Panc1 (cell line): Measurements from ENCODE around the gene HCLS1. TPM values are rescaled to one million over a fixed set of nuclear protein-coding genes. Genes with fewer than 3 reads are reported as not detected.
"Not testable (repeated sequence)": the region's sequence is repeated elsewhere in the genome, so short reads cannot be mapped to it uniquely, and the experiment has no call there.

Experiments
- ATAC-seq: fragments of 200-7000 bp; cut with Tn5 transposase; 2 replicates; pipeline ENCODE4 v1.9.1; 2020; ENCODE audit warnings: mild to moderate bottlenecking, moderate library complexity
- BruUV-seq: library from RNA; stranded (reverse); fragments of 400-500 nt; replicated peaks from 2 replicates; lab custom pipeline; 2021; lab: Mats Ljungman, UMichigan
- CTCF ChIA-PET: fragments of 300-600 bp; sonication (Branson Sonifier 250); formaldehyde crosslinking; loops from one replicate; lab custom pipeline; 2022; ENCODE audit warnings: antibody characterized with exemption; lab: Charles Lee
- POLR2A ChIA-PET: fragments of 300-600 bp; sonication (Branson Sonifier 250); formaldehyde crosslinking; loops from one replicate; lab custom pipeline; 2022; ENCODE audit warnings: antibody characterized with exemption; lab: Charles Lee
- DNase-seq: peaks from one replicate; pipeline ENCODE4 v3.0.0-alpha.2; 2010; ENCODE audit warnings: low read depth, low spot score
- H3K27ac ChIP-seq: 2 replicates; pipeline ENCODE4 v1.5.1; 2011; ENCODE audit warnings: mild to moderate bottlenecking, low read length, inconsistent platforms
- H3K27me3 ChIP-seq: fragments of 200-500 bp; sonication (Bioruptor generic); 2 replicates; pipeline ENCODE4 v1.6.0; 2014; ENCODE audit warnings: low read length, inconsistent platforms; ENCODE audit not compliant: control insufficient read depth, insufficient read depth
- H3K36me3 ChIP-seq: fragments of 200-500 bp; sonication (Bioruptor generic); 2 replicates; pipeline ENCODE4 v1.5.1; 2014; ENCODE audit warnings: inconsistent platforms, mild to moderate bottlenecking, low read length, moderate library complexity; ENCODE audit not compliant: control insufficient read depth, insufficient read depth
- H3K4me1 ChIP-seq: 2 replicates; pipeline ENCODE4 v1.5.1; 2011; ENCODE audit warnings: inconsistent platforms, mild to moderate bottlenecking, low read length, moderate library complexity; ENCODE audit not compliant: control insufficient read depth, insufficient read depth
- H3K4me3 ChIP-seq, 2 experiments: 2 replicates each; pipeline ENCODE4 v1.5.1; 2011 to 2012; ENCODE audit warnings: low read depth in 2 of 2, low read length in 2 of 2, mild to moderate bottlenecking in 2 of 2, inconsistent platforms in 1 of 2, moderate library complexity in 1 of 2
- H3K9me3 ChIP-seq: fragments of 200-500 bp; sonication (Bioruptor generic); 2 replicates; pipeline ENCODE4 v1.5.1; 2014; ENCODE audit warnings: low read depth, mild to moderate bottlenecking, inconsistent platforms, low read length, moderate library complexity; ENCODE audit not compliant: control insufficient read depth, insufficient read depth
- POLR2AphosphoS5 ChIP-seq: IDR thresholded peaks from 2 replicates; pipeline ENCODE4 v1.6.1; 2012; ENCODE audit warnings: mild to moderate bottlenecking, low read depth, low read length, moderate library complexity
- REST ChIP-seq, 2 experiments: IDR thresholded peaks; 2 replicates each; pipeline ENCODE4 v1.6.1; 2011 to 2012; ENCODE audit warnings: low read depth in 2 of 2, control low read depth in 1 of 2, low read length in 1 of 2, mild to moderate bottlenecking in 1 of 2, moderate library complexity in 1 of 2; ENCODE audit not compliant: insufficient read depth in 1 of 2
- SIN3A ChIP-seq: IDR thresholded peaks from 2 replicates; pipeline ENCODE4 v1.6.1; 2012; ENCODE audit warnings: low read depth, mild to moderate bottlenecking, low read length, moderate library complexity, borderline replicate concordance; ENCODE audit not compliant: insufficient read depth
- TCF7L2 ChIP-seq: IDR thresholded peaks from 2 replicates; pipeline ENCODE4 v1.6.1; 2011; ENCODE audit warnings: mild to moderate bottlenecking, low read depth, low read length, inconsistent platforms
- in situ Hi-C: cut with HindIII; loops from 2 replicates; pipeline ENCODE4 v1.10.0; 2016; ENCODE audit warnings: low sequenced_read_pairs, low pct_unique_long_range_greater_than_20kb
- intact Hi-C: fragments of 100-400 bp; cut with micrococcal nuclease; formaldehyde crosslinking; loops from one replicate; pipeline ENCODE4 v1.10.0; 2022; ENCODE audit not compliant: unreplicated experiment
- total RNA-seq: library from RNA; stranded (reverse); gene quantifications from one replicate; pipeline ENCODE4 v1.2.1, GENCODE V29; 2021; ENCODE audit not compliant: unreplicated experiment
- TF ChIP-seq, protein P1 (sequence below): fragments of 450-650 bp; IDR thresholded peaks from 2 replicates; pipeline ENCODE4 v1.5.1; 2017; ENCODE audit warnings: mild to moderate bottlenecking

The HCLS1 gene
- total RNA-seq, 1 experiment from 2014 or later = 0.85 TPM

- TF ChIP-seq POLR2AphosphoS5 (no peak), SIN3A (no peak), TCF7L2 (no peak), REST (IDR thresholded peaks at IDR 0.05; ENCODE audit: insufficient read depth in 1 of 2, low read depth in 2 of 2, low read length in 1 of 2) (no peak)
- TF ChIP-seq, protein P1, sequence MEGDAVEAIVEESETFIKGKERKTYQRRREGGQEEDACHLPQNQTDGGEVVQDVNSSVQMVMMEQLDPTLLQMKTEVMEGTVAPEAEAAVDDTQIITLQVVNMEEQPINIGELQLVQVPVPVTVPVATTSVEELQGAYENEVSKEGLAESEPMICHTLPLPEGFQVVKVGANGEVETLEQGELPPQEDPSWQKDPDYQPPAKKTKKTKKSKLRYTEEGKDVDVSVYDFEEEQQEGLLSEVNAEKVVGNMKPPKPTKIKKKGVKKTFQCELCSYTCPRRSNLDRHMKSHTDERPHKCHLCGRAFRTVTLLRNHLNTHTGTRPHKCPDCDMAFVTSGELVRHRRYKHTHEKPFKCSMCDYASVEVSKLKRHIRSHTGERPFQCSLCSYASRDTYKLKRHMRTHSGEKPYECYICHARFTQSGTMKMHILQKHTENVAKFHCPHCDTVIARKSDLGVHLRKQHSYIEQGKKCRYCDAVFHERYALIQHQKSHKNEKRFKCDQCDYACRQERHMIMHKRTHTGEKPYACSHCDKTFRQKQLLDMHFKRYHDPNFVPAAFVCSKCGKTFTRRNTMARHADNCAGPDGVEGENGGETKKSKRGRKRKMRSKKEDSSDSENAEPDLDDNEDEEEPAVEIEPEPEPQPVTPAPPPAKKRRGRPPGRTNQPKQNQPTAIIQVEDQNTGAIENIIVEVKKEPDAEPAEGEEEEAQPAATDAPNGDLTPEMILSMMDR = no peak
- no peak for DNase-seq
- CTCF ChIA-PET = no interaction called here
- Histone ChIP-seq H3K4me1 (no peaks in the 10 kb centered on the region), H3K4me3 (no peak overlapping the region), H3K9me3 (no peaks in the 10 kb centered on the region), H3K27me3 (peaks cover 12% of the 10 kb centered on the region), H3K36me3 (no peaks in the 10 kb centered on the region), H3K27ac (no peak overlapping the region)
- intact Hi-C loops = no loop called here
- POLR2A ChIA-PET = no interaction called here
- in situ Hi-C loops = no loop called here
- ATAC-seq = no peak
- BruUV-seq = no TSS peak
Observed at GRCh38 chr3:121594850-121595249, 65.9 kb downstream of the HCLS1 start.

DNA sequence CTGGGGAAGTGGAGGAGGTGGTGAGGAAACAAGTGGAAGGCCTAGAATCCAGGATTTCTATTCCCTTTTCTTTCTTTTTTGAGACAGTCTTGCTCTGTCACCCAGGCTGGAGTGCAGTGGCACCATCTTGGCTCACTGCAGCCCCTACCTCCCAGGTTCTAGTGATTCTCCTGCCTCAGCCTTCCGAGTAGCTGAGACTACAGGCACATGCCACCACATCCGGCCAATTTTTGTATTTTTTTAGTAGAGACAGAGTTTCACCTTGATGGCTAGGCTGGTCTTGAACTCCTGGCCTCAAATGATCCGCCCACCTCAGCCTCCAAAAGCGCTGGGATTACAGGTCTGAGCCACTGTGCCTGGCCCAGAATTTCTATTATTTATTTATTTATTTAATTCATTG is 66.9 kb downstream of the HCLS1 start:
- ATAC-seq, POLR2A ChIA-PET, DNase-seq: not testable (repeated sequence)

DNA sequence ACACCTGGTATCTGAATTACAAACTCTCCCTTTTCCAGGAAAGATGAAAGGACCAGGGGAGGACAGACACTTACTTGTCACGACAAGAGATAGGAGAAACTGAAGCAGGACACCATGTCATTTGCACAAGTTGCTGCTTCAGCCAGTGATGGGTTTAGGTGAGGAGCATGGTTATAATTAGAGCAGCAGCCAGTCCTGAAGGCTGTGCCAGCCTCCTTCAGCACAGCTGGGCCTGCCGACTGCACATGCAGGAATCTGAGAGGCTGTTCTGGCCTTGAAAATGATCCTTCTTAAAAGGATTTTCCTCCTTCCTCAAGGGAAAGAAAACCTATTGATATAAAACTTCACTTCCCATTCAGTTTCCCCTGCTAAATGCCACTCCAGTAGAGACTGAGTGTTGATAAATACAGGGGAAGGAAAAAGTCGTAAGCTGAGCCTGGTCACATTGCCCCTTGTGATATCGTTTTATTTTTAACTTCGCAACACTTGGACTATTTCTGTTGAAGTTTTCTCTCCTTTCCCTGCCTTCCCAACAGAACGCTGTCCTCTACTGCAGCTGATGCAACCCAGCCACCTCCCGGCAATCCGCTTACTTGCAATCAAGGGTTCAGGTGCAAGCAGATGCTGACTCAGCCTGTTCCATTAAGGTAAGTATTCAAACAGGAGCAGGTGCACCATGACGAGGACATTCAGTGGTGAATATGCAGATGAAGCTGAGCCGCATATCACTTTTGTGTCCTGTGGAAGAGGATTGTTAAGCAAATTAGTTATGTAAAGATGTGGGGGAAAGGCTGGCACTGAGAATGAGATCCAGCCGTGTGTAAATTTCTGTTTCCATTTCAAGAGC is 67.6 kb downstream of the HCLS1 start, which contains the start of gene FBXO40:
Gene FBXO40, plus strand, starts transcription at position 524 of the 847 bp plus-strand sequence. CDS start 27,197 bp downstream, outside the sequence.
- TF ChIP-seq POLR2AphosphoS5 = no peak
- no peak for TF ChIP-seq TCF7L2
- TF ChIP-seq SIN3A = no peak
- TF ChIP-seq REST (IDR thresholded peaks at IDR 0.05; ENCODE audit: insufficient read depth in 1 of 2, low read depth in 2 of 2, low read length in 1 of 2) = no peak
- TF ChIP-seq, protein P1 = no peak
- no peak for DNase-seq
- H3K36me3 ChIP-seq = no peaks in the 10 kb centered on the region
- in situ Hi-C loops = no loop called here
- CTCF ChIA-PET = no interaction called here
- H3K27me3 ChIP-seq = peaks cover 12% of the 10 kb centered on the region
- BruUV-seq = no TSS peak
- intact Hi-C loops = no loop called here
- ATAC-seq = no peak
- no peaks in the 10 kb centered on the region for H3K4me1 ChIP-seq
- no peak within 1 kb of the TSS for H3K27ac ChIP-seq
- H3K9me3 ChIP-seq = no peaks in the 10 kb centered on the region
- POLR2A ChIA-PET = interaction anchor here (0.7 kb wide), 1 partner anchor 686 kb away, joined by 6 read pairs; no protein-coding TSS in a partner anchor
- no peak within 1 kb of the TSS for H3K4me3 ChIP-seq

More for the DNA sequence above, 66.9 kb downstream of the HCLS1 start:
- intact Hi-C loops, H3K9me3 ChIP-seq, H3K4me1 ChIP-seq, H3K36me3 ChIP-seq, BruUV-seq, H3K27ac ChIP-seq, CTCF ChIA-PET, in situ Hi-C loops, H3K4me3 ChIP-seq: not testable (repeated sequence)
- peaks cover 12% of the 10 kb centered on the region for H3K27me3 ChIP-seq
